K562 (cell line): ENCODE data around the gene CDR2L. TPM values are rescaled to one million over a fixed set of nuclear protein-coding genes. Genes with fewer than 3 reads are reported as not detected.

ENCODE experiments used
- ATF2 ChIP-seq: sonication (generic); formaldehyde crosslinking; IDR thresholded peaks from 2 replicates; pipeline ENCODE4 v1.8.1; 2022; ENCODE audit warnings: missing genetic modification reagents
- CHD4 ChIP-seq: fragments of 200-600 bp; sonication (generic); IDR thresholded peaks from 3 replicates; pipeline ENCODE4 v1.6.1; 2012; ENCODE audit warnings: low read depth, mild to moderate bottlenecking, mixed read lengths, low read length, inconsistent platforms; ENCODE audit not compliant: insufficient read depth, insufficient replicate concordance, poor library complexity, severe bottlenecking
- CREB1 ChIP-seq, 2 experiments: sonication (generic) in 1 of 2; formaldehyde crosslinking in 1 of 2; IDR thresholded peaks; 2 replicates each; pipeline versions ENCODE4 v1.6.1 to v1.8.0; 2012 to 2022; ENCODE audit warnings: inconsistent platforms in 1 of 2, mild to moderate bottlenecking in 1 of 2, missing genetic modification reagents in 1 of 2, moderate library complexity in 1 of 2
- CTBP1 ChIP-seq: fragments of 450-650 bp; IDR thresholded peaks from 2 replicates; pipeline ENCODE4 v1.6.1; 2016; ENCODE audit warnings: borderline replicate concordance
- HDAC2 ChIP-seq: fragments of 450-650 bp; IDR thresholded peaks from 2 replicates; pipeline ENCODE4 v1.6.1; 2016; ENCODE audit warnings: mild to moderate bottlenecking
- MAFG ChIP-seq: fragments of 450-650 bp; conservative IDR thresholded peaks from 2 replicates; pipeline ENCODE4 v1.6.1; 2016; ENCODE audit warnings: missing genetic modification characterization, missing compliant biosample characterization
- MTA1 ChIP-seq: fragments of 450-650 bp; IDR thresholded peaks from 2 replicates; pipeline ENCODE4 v1.6.1; 2017; ENCODE audit warnings: borderline replicate concordance
- MTF1 ChIP-seq: fragments of 250-450 bp; sonication (Bioruptor Pico); IDR thresholded peaks from 2 replicates; pipeline ENCODE4 v1.9.0; 2021; ENCODE audit warnings: moderate library complexity, mild to moderate bottlenecking, inconsistent platforms, borderline replicate concordance
- NUFIP1 ChIP-seq: fragments of 450-650 bp; IDR thresholded peaks from 2 replicates; pipeline ENCODE4 v1.6.1; 2018; ENCODE audit not compliant: partially characterized antibody
- RBM22 ChIP-seq: fragments of 200-400 bp; formaldehyde crosslinking; IDR thresholded peaks from 2 replicates; pipeline ENCODE4 v1.6.1; 2018; ENCODE audit warnings: low read length, low read depth; ENCODE audit not compliant: poor library complexity, severe bottlenecking
- SNIP1 ChIP-seq: fragments of 450-650 bp; IDR thresholded peaks from 2 replicates; pipeline ENCODE4 v1.7.1; 2017; ENCODE audit warnings: low read depth, mild to moderate bottlenecking
- STAT5A ChIP-seq: IDR thresholded peaks from 2 replicates; pipeline ENCODE4 v1.6.1; 2012; ENCODE audit warnings: low read length, inconsistent platforms, borderline replicate concordance
- TAF1 ChIP-seq: IDR thresholded peaks from 2 replicates; pipeline ENCODE4 v1.6.1; 2011; ENCODE audit warnings: mild to moderate bottlenecking, low read length, moderate library complexity; ENCODE audit not compliant: insufficient read depth, control insufficient read depth, severe bottlenecking; ENCODE audit errors: extremely low read depth
- TARDBP ChIP-seq: fragments of 450-650 bp; IDR thresholded peaks from 2 replicates; pipeline ENCODE4 v1.6.1; 2016
- TSHZ1 ChIP-seq: fragments of 250-450 bp; sonication (Bioruptor Pico); IDR thresholded peaks from 2 replicates; pipeline ENCODE4 v1.4.0; 2020; ENCODE audit warnings: mild to moderate bottlenecking, moderate library complexity
- YY1 ChIP-seq, 3 experiments: IDR thresholded peaks; 2 replicates each; pipeline ENCODE4 v1.6.1; 2011; ENCODE audit warnings: low read length in 2 of 3, mild to moderate bottlenecking in 2 of 3, moderate library complexity in 2 of 3, borderline replicate concordance in 1 of 3, control low read depth in 1 of 3, low read depth in 1 of 3; ENCODE audit not compliant: insufficient read depth in 3 of 3, insufficient replicate concordance in 2 of 3, control insufficient read depth in 1 of 3, insufficient read length in 1 of 3; ENCODE audit errors: extremely low read depth in 1 of 3
- ZFP30 ChIP-seq: fragments of 250-450 bp; sonication (Bioruptor Pico); IDR thresholded peaks from 2 replicates; pipeline ENCODE4 v1.8.0; 2022; ENCODE audit warnings: moderate library complexity, mild to moderate bottlenecking, inconsistent platforms, borderline replicate concordance
- ZNF639 ChIP-seq, 2 experiments: fragments of 200-800 bp in 1 of 2; sonication (Bioruptor generic) in 1 of 2; sonication (generic) in 1 of 2; formaldehyde crosslinking in 1 of 2; IDR thresholded peaks in 1 of 2; conservative IDR thresholded peaks in 1 of 2; 2 replicates each; pipeline versions ENCODE4 v1.5.0 to v1.6.1; 2016 to 2020; ENCODE audit warnings: missing compliant biosample characterization in 1 of 2, missing genetic modification characterization in 1 of 2, missing genetic modification reagents in 1 of 2
- ZNF668 ChIP-seq: fragments of 250-450 bp; sonication (Bioruptor Pico); IDR thresholded peaks from 2 replicates; pipeline ENCODE4 v1.8.0; 2022; ENCODE audit warnings: mild to moderate bottlenecking, inconsistent platforms
- polyA plus RNA-seq, 8 experiments: library from polyadenylated mRNA; depleted of rRNA in 4 of 8; stranded (reverse) in 5 of 8; unstranded in 3 of 8; fragments of >200 nt; fragmentation: Nextera tagmentation in 2 of 8; fragmentation: Illumina TruSeq in 1 of 8; extraction: Ambion mirVana in 2 of 8; extraction: Trizol in 1 of 8; gene quantifications; 2 replicates each; pipeline versions ENCODE4 v1.2.1 to v1.2.3, GENCODE V29; 2011 to 2014; ENCODE audit warnings: inconsistent platforms in 1 of 8, missing spikeins in 1 of 8
- total RNA-seq, 7 experiments: library from RNA; depleted of rRNA in 6 of 7; stranded (reverse); fragments of >200 nt in 6 of 7; fragmentation: Illumina TruSeq in 2 of 7; extraction: Trizol in 2 of 7; gene quantifications; 2 replicates each; pipeline versions ENCODE4 v1.2.1 to v1.2.3, GENCODE V29; 2011 to 2021; ENCODE audit warnings: low replicate concordance in 1 of 7

The CDR2L gene
- total and polyA plus RNA-seq, 9 of the 15 experiments (the other 6 are each of a cell fraction or from before 2014, with no cell fraction given): 2.7 to 16.0 (median 7.3) TPM

- no peak for TF ChIP-seq MAFG (tag)
- TF ChIP-seq YY1 (IDR thresholded peaks at IDR 0.05; ENCODE audit: borderline replicate concordance in 1 of 3, control insufficient read depth in 1 of 3, extremely low read depth in 1 of 3, insufficient read depth in 3 of 3, insufficient read length in 1 of 3, insufficient replicate concordance in 2 of 3, low read depth in 1 of 3, low read length in 2 of 3): peak; percentile 73 to 95 (median 92)
- TF ChIP-seq CHD4: no peak
- no peak for TF ChIP-seq RBM22
- no peak for TF ChIP-seq NUFIP1
- no peak for TF ChIP-seq SNIP1
- TF ChIP-seq STAT5A: no peak
- TF ChIP-seq MTF1 (CRISPR knock-in tag): no peak
- no peak for TF ChIP-seq TSHZ1
- TF ChIP-seq CREB1 (IDR thresholded peaks at IDR 0.05): peak; percentile 72
- peak; percentile 83 for TF ChIP-seq CREB1 (CRISPR knock-in tag; IDR thresholded peaks at IDR 0.05)
- TF ChIP-seq ZFP30 (CRISPR knock-in tag): no peak
- peak; percentile 51; the same call in 1 of the 2 replicates for TF ChIP-seq HDAC2
- no peak for TF ChIP-seq ATF2 (CRISPR knock-in tag)
- peak in 1 of 2 experiments; percentile 91; a peak in 2 of 4 replicates for TF ChIP-seq ZNF639 (CRISPR knock-in tag; conservative IDR thresholded peaks at IDR 0.05 in 1 of 2, IDR thresholded peaks at IDR 0.05 in 1 of 2)
- no peak for TF ChIP-seq MTA1
- TF ChIP-seq ZNF668 (CRISPR knock-in tag): no peak
- no peak; the same call in none of the 2 replicates for TF ChIP-seq CTBP1
- 0 out of 2 replicates have a peak, but pooled peaks have one; percentile 1 for TF ChIP-seq TARDBP
- peak; percentile 86 for TF ChIP-seq TAF1
Measured at GRCh38 chr17:75046407-75047289, 59.2 kb downstream of the CDR2L start, which contains the start of the genes ATP5PD and KCTD2 (continued).
